ENCODE data around the gene PUM1. TPM values are rescaled to one million over a fixed set of nuclear protein-coding genes. Genes with fewer than 3 reads are reported as not detected.

Gene PUM1
- total and polyA plus RNA-seq, 2 of the 8 experiments (the other 6 are each of a cell fraction or from before 2014, with no cell fraction given), result 122 to 177 TPM

DNA sequence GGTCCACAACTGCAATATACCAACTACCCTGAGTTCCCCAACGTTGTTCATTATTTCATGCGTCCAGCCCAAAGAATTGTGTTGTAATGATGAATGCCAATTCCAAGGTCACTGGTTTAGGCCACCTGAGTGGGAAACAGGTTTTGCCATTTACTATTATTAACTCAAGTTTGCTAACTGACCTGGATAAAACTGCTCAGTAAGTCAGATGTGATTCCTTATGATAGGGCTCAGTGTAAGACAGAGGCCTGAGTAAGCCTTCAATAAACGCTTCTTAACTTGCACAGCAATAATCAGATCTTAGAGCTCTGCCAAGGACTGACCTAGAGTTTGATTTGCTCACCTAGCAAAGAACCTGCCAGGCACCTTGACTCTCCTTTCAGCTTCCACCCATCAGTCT lies 10.0 kb downstream of the PUM1 start:
- ChIA-PET POLR2A (ENCODE audit: partially characterized antibody) (interaction anchor here (2.4 to 4.0 kb wide), 2 partner anchors 9 to 15 kb away, joined by 7 to 28 read pairs; partner anchors contain the start of gene PUM1), CTCF (ENCODE audit: partially characterized antibody) (no interaction called here)
- peaks cover 86 to 100% of the 10 kb centered on the region in 2 experiments for H3K79me2 ChIP-seq (ENCODE audit: control insufficient read depth in 1 of 2, insufficient read depth in 2 of 2, low read length in 2 of 2)
- H3K14ac ChIP-seq (ENCODE audit: insufficient read length), result no peak overlapping the region
- H3K4ac ChIP-seq (replicated peaks; ENCODE audit: insufficient read length, low read depth, low read length), result no peak overlapping the region
- H3K18ac ChIP-seq (ENCODE audit: extremely low read depth, low read length), result no peak overlapping the region
- H2AK5ac ChIP-seq (ENCODE audit: low read depth, low read length), result no peak overlapping the region
- H3K9ac ChIP-seq (replicated peaks in 1 of 4; ENCODE audit: extremely low read depth in 1 of 4, low read depth in 3 of 4, low read length in 3 of 4), result no peak overlapping the region
- no peak overlapping the region for H2BK15ac ChIP-seq (ENCODE audit: low read length)
- no peak overlapping the region for H3K4me3 ChIP-seq (ENCODE audit: extremely low read depth in 1 of 4, insufficient read depth in 2 of 4, low read depth in 3 of 4, low read length in 4 of 4)
- H3K56ac ChIP-seq (replicated peaks; ENCODE audit: insufficient read length, low read depth, low read length), result no peak overlapping the region
- H4K91ac ChIP-seq (replicated peaks; ENCODE audit: insufficient read length, low read length), result no peak overlapping the region
- H3K23ac ChIP-seq (ENCODE audit: insufficient read length), result no peak overlapping the region
- H2BK20ac ChIP-seq (ENCODE audit: low read length), result no peak overlapping the region
- FAIRE-seq (no peak), DNase-seq (ENCODE audit: low read depth in 1 of 2, low spot score in 2 of 2) (no peak)
- H3K9me3 ChIP-seq (ENCODE audit: insufficient read depth in 2 of 2, low read depth in 1 of 2, low read length in 1 of 2), result no peaks in the 10 kb centered on the region
- no peak overlapping the region for H2BK120ac ChIP-seq (replicated peaks; ENCODE audit: low read depth, low read length)
- no peak overlapping the region for H2AFZ ChIP-seq (ENCODE audit: low read length)
- H4K5ac ChIP-seq (ENCODE audit: insufficient read length, low read depth, low read length), result no peak overlapping the region
- H4K20me1 ChIP-seq (replicated peaks in 1 of 2; ENCODE audit: control insufficient read depth in 1 of 2, insufficient read depth in 2 of 2, low read length in 2 of 2), result peaks cover 36 to 47% of the 10 kb centered on the region in 2 experiments
- H3K4me2 ChIP-seq (ENCODE audit: insufficient read depth in 1 of 2, low read depth in 2 of 2, low read length in 2 of 2), result no peak overlapping the region
- 91% methylated on average over 3 of the region's 3 CpGs; no CpG with 5 or more reads in 1 of the 2 experiments for WGBS, 2 experiments (ENCODE audit: extremely low coverage in 1 of 2, insufficient coverage in 1 of 2, insufficient read length in 1 of 2, insufficient replicate concordance in 2 of 2, low coverage in 1 of 2, low lambda C conversion rate in 2 of 2, missing lambda C conversion rate in 1 of 2)
- no peak overlapping the region for H3K27ac ChIP-seq (ENCODE audit: low read depth, low read length)
- no peak overlapping the region for H2BK5ac ChIP-seq (ENCODE audit: low read depth, low read length)
- no peaks in the 10 kb centered on the region for H3K23me2 ChIP-seq (ENCODE audit: low read depth, low read length)
- H2BK12ac ChIP-seq (ENCODE audit: low read depth, low read length), result no peak overlapping the region
- no peaks in the 10 kb centered on the region; the same call in 1 of the 2 replicates for H3K79me1 ChIP-seq (ENCODE audit: low read depth, low read length)
- H3K27me3 ChIP-seq (replicated peaks in 1 of 4; ENCODE audit: control insufficient read depth in 3 of 4, extremely low read depth in 1 of 4, insufficient read depth in 3 of 4, low read length in 3 of 4), result no peaks in the 10 kb centered on the region
- no peak overlapping the region for H4K8ac ChIP-seq (ENCODE audit: extremely low read depth, insufficient read depth, low read length)
- TF ChIP-seq YY1 (IDR thresholded peaks at IDR 0.05; ENCODE audit: low read depth, low read length) (no peak), BRCA1 (IDR thresholded peaks at IDR 0.05; ENCODE audit: low read depth, low read length) (no peak)
- H3K36me3 ChIP-seq (ENCODE audit: control insufficient read depth in 2 of 4, insufficient read depth in 4 of 4, low read length in 3 of 4), result peaks cover 14 to 59% (median 30%) of the 10 kb centered on the region in 4 experiments; a peak in 6 of 8 replicates
- H3K4me1 ChIP-seq (replicated peaks in 1 of 4; ENCODE audit: control insufficient read depth in 3 of 4, insufficient read depth in 4 of 4, low read length in 3 of 4), result no peaks in the 10 kb centered on the region; a peak in 2 of 7 replicates

All from H1 (cell line).